Measurements from ENCODE around the gene ATP11B.

ATP11B gene

GRCh38 chr3:182906036-182906435 is 112.7 kb downstream of the ATP11B start:
- no peak for DNase-seq (ENCODE audit: extremely low read depth in 1 of 2, low read depth in 1 of 2)

- DNase-seq (ENCODE audit: extremely low read depth in 1 of 2, low read depth in 1 of 2) = no peak
Observed at GRCh38 chr3:182908471-182908870, 115.2 kb downstream of the ATP11B start.

GRCh38 chr3:182909318-182910040 is 116.2 kb downstream of the ATP11B start:
- no peak for DNase-seq (ENCODE audit: extremely low read depth in 1 of 2, low read depth in 1 of 2)

- no peak for DNase-seq (ENCODE audit: extremely low read depth in 1 of 2, low read depth in 1 of 2)
Observed at GRCh38 chr3:182910936-182911781, 117.9 kb downstream of the ATP11B start.

GRCh38 chr3:182911782-182912111 is 118.4 kb downstream of the ATP11B start:
- no peak for DNase-seq (ENCODE audit: extremely low read depth in 1 of 2, low read depth in 1 of 2)

- no peak for DNase-seq (ENCODE audit: extremely low read depth in 1 of 2, low read depth in 1 of 2)
Observed at GRCh38 chr3:182912474-182912873, 119.2 kb downstream of the ATP11B start.

GRCh38 chr3:182913889-182914288 is 120.6 kb downstream of the ATP11B start:
- no peak for DNase-seq (ENCODE audit: extremely low read depth in 1 of 2, low read depth in 1 of 2)

- no peak for DNase-seq (ENCODE audit: extremely low read depth in 1 of 2, low read depth in 1 of 2)
Observed at GRCh38 chr3:182914341-182914740, 121.0 kb downstream of the ATP11B start.

GRCh38 chr3:182917134-182917533 is 123.8 kb downstream of the ATP11B start:
- no peak for DNase-seq (ENCODE audit: extremely low read depth in 1 of 2, low read depth in 1 of 2)

GRCh38 chr3:182919866-182920357 is 126.6 kb downstream of the ATP11B start:
- no peak for DNase-seq (ENCODE audit: extremely low read depth in 1 of 2, low read depth in 1 of 2)

- DNase-seq (ENCODE audit: extremely low read depth in 1 of 2, low read depth in 1 of 2) = no peak
Observed at GRCh38 chr3:182920515-182921084, 127.3 kb downstream of the ATP11B start.

GRCh38 chr3:182921665-182922355 is 128.5 kb downstream of the ATP11B start:
- DNase-seq (ENCODE audit: extremely low read depth in 1 of 2, low read depth in 1 of 2) = no peak

- no peak for DNase-seq (ENCODE audit: extremely low read depth in 1 of 2, low read depth in 1 of 2)
Observed at GRCh38 chr3:182925330-182925943, 132.1 kb downstream of the ATP11B start.

- no peak for DNase-seq (ENCODE audit: extremely low read depth in 1 of 2, low read depth in 1 of 2)
Observed at GRCh38 chr3:182925944-182926337, 132.6 kb downstream of the ATP11B start.

GRCh38 chr3:182935803-182936202 is 142.5 kb downstream of the ATP11B start:
- no peak for DNase-seq (ENCODE audit: extremely low read depth in 1 of 2, low read depth in 1 of 2)

- DNase-seq (ENCODE audit: extremely low read depth in 1 of 2, low read depth in 1 of 2) = no peak
Observed at GRCh38 chr3:182936239-182936917, 143.1 kb downstream of the ATP11B start.

GRCh38 chr3:182936918-182937285 is 143.6 kb downstream of the ATP11B start:
- DNase-seq (ENCODE audit: extremely low read depth in 1 of 2, low read depth in 1 of 2) = no peak

- DNase-seq (ENCODE audit: extremely low read depth in 1 of 2, low read depth in 1 of 2) = no peak
Observed at GRCh38 chr3:182937293-182938051, 144.2 kb downstream of the ATP11B start.

- no peak for DNase-seq (ENCODE audit: extremely low read depth in 1 of 2, low read depth in 1 of 2)
Observed at GRCh38 chr3:182940266-182940808, 147.0 kb downstream of the ATP11B start.
